HG02970 (cell line): ENCODE data around the gene AWAT1.
"Not testable (repeated sequence)": the region's sequence is repeated elsewhere in the genome, so short reads cannot be mapped to it uniquely, and the experiment has no call there.

ENCODE experiments used
- ATAC-seq: cut with Tn5 transposase; IDR thresholded peaks from one replicate; pipeline ENCODE4 v1.9.1; 2021; ENCODE audit warnings: mild to moderate bottlenecking, moderate library complexity, moderate number of reproducible peaks; ENCODE audit not compliant: unreplicated experiment, low FRiP score

The AWAT1 gene

DNA sequence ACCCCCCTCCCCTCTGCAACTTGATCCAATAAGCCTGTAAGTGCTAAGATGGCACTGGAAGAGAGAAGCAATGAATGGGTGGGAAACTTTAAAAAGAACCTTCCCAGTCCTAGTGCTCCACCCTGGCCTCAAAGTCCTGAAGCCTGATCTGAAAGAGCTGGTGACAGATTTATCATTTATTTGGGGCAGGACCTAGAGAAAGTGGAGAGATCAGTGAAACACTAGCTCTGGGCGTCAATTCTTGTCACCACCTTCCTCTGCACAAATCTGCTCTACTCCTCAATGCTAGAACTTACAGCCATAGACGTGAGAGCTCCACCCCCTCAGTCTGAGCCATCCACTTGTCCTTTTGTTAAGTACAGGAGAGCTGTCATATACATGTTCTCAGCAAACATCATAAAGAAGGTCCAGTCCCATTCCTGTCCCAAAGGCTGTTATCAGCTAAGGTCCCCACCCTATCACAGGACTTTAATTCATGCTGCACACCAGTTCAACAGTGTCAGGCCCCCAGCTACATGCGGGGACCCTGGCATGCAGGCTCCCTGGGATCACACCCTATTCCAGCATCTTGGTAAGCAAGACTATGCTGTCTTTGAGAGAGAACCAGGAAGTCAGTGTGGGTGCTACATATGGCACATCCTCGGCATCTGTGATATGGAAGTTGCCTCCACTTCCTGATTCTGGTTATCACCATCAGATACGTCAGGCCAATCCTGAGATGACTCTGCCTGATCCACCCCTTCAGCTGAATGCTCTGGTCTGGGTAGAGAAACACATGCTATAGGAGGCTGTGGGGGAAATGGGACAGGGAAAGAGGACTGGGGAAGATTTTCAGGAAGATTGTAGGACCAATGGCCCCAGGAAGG lies 23.2 kb downstream of the AWAT1 start:
- ATAC-seq = no peak

DNA sequence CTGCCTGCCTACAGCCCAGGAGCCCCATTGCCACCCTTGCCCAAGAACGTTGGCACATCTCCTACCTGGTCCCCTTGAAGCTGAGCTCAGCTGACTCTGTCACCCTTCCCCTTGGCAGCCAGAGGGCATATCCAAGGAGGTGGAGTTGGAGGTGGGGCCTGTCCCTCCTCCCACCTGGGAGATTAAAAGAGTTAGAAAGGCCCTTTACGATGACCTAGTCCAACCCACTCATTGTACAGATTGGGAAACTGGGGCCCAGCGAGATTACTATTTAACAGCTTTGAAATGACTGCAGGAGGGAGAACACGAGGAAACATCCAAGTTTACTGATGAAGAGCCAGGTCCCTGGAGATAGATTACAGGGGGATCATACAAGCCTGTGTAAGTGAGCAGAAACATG lies 25.6 kb downstream of the AWAT1 start, which contains the start of gene P2RY4:
Gene P2RY4 (minus strand): TSS at position 101 of the 400 bp plus-strand sequence. CDS start 580 bp downstream, outside the sequence.
- no peak for ATAC-seq

DNA sequence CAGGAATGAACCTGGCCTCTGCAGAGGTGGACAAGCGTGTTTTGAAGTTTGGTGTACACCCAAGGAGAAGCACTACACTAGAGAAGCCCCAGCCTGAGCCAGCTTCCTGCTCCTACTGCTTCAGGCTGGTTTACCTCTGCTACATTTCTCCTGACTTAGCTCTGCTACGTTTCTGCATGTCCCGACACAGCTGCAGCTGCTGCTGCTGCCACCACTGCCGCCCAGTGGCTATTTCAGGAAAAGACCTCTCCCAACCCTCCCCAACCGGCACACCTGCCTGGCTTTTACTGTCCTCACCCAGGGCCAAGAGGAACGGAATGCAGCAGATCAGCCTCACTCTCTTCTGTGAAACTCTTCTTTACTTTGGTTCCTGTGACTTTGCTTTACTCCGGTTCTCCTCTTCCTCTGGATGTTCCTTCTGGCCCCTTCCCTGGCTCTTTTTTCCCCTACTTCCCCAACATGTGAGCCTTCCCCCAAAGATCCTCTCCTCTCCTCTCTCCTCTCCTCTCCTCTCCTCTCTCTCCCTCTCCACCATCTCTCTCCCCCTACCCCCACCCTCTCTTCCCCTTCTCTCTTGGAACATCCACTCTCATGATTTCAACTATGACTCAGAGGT lies 28.6 kb downstream of the AWAT1 start:
- no peak for ATAC-seq

DNA sequence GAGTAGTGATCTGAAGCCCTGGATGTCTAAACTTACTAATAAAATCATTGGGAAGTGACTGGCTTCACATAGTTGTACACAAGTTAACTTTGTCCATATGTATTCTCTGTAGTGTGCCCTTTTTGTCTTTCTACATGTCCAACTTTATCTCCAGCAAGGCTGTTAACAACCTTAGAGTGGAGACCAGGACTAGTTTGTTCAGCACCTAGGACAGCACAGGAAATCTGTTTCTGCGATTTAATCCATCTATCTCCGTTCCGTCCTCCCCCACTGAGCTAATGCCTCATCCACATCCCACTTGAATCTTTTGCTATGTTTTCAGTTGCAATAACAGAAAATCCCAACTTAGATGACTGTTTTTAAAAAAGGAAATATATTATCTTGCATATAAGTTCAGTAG lies 30.3 kb downstream of the AWAT1 start:
- no peak for ATAC-seq

DNA sequence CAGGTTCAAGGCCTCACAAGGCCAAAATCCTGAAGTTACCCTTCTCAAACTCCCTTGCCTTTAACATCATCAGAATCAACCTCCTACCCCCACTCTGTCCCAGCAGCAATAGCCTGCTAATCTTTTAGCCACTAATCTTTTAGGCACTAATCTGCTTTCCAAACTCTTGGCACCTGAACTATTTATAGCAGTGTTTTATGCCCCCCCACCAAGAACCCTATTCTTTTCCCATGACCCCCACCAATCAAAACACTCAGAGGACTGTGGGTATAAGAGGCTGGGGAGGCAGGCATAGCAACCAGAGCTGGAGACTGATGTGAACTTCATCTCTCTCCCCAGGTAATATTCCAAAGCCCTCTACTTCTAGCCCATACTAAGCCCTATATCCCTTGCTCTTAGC lies 33.6 kb downstream of the AWAT1 start, which contains the start of gene ARR3:
Gene ARR3 (plus strand): TSS at position 301 of the 400 bp plus-strand sequence. CDS start 1,052 bp downstream, outside the sequence.
- ATAC-seq = no peak

DNA sequence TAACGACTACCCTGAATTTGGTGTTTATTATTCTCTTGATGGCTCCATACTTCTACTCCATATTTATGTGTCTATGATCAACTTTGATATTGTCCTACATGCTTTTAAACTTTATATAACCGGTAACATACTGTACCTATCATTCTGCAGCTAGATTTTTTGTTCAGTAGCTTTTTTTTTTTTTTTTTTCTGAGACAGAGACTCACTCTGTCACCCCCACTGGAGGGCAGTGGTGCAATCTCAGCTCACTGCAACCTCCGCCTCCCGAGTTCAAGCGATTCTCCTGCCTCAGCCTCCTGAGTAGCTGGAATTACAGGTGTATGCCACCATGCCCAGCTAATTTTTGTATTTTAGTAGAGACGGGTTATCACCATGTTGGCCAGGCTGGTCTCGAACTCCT lies 39.6 kb downstream of the AWAT1 start:
- ATAC-seq = not testable (repeated sequence)

DNA sequence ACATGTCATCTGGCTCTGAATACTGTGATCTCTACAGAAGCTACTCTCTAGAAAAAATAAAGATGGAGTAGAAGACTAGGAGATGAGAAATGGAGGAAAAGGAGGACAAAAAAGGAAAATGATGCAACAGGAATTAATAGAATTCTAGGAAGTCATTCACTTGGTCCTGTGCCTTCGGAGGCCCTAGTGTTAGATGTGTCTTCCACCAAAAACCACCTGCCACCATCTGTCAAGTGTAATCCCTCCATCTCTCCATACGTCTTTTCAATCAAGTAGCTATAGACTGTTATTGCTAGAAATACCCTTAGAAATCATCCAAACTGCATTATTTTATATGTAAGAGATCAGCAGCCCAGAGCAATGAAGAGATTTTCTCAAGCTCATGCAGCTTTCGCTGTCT lies 44.6 kb downstream of the AWAT1 start:
- ATAC-seq = no peak

DNA sequence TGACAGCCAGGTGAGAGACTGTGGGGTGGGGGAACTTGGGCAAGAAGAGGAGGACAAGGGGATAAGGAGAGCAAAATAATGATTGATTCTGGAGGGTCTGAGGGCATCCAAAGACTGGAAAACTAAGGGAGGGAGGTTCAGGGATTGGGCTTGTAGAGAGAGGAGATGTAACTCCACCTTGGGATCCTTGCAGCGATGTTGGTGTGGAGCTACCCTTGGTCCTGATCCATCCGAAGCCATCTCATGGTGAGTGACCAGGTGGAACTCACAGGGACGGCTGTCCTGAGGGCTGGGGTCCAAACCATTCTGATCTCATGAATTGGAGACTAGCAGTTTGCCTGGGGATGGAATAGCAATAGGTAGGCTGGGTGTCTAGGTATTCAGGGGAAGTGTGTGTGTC lies 46.1 kb downstream of the AWAT1 start:
- no peak for ATAC-seq

DNA sequence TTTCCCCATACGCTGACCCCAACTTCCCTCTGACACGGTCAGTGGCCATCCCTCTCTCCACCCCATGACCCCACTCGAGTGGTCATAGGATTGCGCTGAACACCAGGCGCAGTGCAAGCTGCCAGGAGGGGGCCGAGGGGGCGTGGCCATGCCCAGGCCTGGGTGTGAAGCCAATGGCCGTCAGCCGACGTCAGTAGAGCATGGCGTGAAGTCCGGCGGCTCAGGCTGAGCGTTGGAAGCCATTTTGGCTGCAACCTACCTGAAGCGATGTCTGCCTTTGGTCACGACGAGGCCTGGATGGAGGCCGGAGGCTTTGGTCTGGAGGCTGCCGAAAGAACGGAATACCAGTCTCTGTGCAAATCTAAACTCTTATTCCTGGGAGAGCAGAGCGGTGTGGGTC lies 47.5 kb downstream of the AWAT1 start, which contains the start of gene RAB41:
Gene RAB41 (plus strand): TSS at position 222 of the 400 bp plus-strand sequence. CDS start 46 bp downstream, at position 268.
- no peak for ATAC-seq

DNA sequence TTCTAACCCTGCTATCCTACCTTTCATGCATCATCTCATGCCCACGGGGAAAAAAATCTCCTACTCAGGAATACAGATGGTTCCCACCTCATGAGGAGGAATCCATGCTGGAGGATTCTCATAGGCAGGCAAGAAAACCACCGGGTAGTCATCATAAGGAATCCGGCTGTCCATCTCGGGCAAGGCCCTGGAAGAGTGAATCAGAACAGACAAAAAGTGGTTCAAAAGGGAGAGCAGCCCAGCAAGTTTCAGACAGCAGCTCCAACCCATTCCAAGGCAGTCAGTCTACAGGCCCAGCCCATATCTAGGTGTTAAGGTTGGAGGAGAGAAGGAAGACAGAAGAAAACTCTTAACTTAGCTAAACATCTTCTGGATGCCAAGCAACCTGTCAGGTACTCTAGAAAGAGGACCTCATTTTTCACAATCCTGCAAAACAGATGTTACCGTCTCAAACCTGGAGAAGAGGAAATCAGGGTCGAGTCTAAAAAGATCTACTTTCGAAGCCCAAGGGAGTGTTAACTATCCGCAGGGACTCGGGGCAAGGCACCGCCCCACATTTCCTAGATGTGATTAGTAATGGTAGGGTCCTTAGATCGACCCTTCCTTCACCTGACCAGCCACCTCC lies 54.8 kb downstream of the AWAT1 start:
- ATAC-seq = no peak
